AG20443 (cell line): Measurements from ENCODE around the gene DCTN3.

Source experiments
- DNase-seq: peaks from one replicate; pipeline ENCODE4 v3.0.0; 2012; ENCODE audit warnings: low spot score, mixed read lengths

The DCTN3 gene

DNA sequence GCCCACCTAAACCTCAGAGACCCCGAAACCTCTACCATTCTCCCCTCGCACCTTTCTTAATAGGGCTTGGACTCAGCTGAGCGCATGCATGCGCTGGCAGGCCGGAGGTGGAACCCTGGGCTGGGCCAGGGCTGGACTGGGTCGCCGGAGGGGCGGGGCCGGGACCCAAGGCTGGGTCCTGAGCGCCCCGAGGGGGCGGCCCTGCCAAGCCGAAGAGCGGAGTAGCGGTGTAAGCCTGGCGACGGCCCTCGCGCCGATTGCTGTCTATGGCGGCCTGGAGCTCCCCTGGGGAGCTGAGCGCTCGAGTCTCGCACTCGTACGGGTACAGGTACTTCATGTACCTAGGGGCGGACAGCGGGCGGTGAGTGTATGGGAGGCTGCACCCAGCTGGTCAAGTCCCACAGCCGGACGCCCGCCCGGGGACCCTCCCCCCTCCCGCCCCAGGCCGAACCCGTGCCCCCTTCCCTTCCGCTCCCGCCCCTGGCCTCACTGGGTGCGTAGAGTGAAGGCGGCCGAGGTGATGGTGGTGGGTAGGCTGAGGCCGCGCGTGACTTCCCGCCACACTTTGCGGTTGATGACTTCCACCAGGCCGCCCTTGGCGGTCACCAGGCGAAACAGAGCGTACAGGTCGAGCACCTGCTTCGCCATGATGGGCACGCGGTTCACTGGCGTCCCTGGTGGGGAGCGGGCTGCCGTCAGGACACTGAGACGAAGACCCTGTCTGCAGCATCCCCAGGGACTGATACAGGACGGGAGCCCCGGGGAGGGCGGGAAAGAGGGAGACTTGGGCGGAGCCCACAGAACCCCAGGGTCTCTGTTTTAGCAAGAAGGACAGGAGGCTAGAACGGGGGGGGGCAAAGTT, 3.3 kb upstream of the DCTN3 start:
- no peak for DNase-seq

DNA sequence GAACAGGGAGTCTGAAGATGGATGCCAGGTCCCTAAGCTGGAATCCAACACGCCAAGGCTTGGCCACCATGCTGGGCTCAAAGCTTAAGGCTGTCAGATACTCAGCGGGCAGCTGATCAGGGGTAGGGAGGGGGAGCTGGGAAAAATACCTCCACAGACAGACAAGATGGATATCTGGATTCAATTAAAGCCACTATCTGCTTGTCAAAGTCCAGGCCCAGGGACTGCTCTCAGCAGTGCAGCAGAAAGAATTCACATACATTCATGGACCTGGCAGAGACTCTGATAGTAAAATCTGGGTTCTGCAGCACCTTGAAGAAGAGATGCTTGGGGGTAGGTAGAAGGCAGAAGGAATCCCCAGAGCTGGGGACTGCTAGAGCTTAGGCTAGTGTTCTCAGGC, 5.2 kb downstream of the DCTN3 start:
- no peak for DNase-seq

- peak; percentile 88 for DNase-seq
Observed at GRCh38 chr9:34612788-34613390, 7.4 kb downstream of the DCTN3 start.

GRCh38 chr9:34611811-34612787, 8.2 kb downstream of the DCTN3 start, which contains the start of gene RPP25L:
TSS of gene RPP25L (minus strand) at chr9:34612097. CDS start at chr9:34611296, 801 bp downstream.
- DNase-seq = peak; percentile 98

- peak; percentile 18 for DNase-seq
Observed at GRCh38 chr9:34611251-34611810, 9.0 kb downstream of the DCTN3 start.

- no peak for DNase-seq
Observed at GRCh38 chr9:34610434-34611206, 9.7 kb downstream of the DCTN3 start.

DNA sequence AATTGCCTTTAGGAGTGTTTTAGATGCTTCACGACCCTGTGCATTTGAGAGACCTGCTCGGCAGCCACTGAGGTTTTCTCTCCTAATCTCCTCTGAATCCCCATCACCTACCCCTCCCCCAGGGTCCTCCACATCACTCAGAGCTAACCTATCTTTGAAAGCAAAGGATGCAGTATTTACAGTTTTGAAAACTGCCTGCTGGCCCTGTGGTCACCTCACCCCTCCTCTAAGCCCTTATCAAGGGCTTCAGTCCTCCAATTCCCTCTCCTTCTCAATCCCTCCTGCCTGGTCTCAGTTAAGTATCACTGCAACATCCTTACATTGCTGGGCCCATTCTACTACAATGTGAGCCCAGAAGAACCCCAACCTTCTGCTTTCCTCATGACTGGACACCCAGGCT, 13.0 kb downstream of the DCTN3 start:
- DNase-seq = no peak

DNA sequence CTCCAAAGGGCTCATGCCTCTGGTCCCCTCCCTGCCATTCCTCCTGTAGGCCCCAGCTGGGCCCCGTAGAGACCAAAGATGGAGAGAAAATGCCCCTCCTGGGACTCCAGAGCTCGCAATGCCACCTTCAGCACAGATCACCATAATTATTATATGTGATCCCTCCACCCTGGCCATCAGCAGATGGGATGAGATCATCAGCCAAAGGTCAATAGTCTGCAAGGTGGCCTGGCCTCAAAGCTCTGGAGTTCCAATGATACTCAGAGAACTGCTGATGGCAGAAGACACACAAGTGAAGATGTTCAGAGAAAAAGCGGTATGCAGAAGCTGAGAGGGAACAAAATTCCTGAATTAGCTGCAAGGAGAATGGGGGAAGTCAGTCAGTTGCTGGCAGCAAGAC, 13.4 kb downstream of the DCTN3 start:
- no peak for DNase-seq

GRCh38 chr9:34606190-34606589, 14.1 kb downstream of the DCTN3 start:
- no peak for DNase-seq

DNA sequence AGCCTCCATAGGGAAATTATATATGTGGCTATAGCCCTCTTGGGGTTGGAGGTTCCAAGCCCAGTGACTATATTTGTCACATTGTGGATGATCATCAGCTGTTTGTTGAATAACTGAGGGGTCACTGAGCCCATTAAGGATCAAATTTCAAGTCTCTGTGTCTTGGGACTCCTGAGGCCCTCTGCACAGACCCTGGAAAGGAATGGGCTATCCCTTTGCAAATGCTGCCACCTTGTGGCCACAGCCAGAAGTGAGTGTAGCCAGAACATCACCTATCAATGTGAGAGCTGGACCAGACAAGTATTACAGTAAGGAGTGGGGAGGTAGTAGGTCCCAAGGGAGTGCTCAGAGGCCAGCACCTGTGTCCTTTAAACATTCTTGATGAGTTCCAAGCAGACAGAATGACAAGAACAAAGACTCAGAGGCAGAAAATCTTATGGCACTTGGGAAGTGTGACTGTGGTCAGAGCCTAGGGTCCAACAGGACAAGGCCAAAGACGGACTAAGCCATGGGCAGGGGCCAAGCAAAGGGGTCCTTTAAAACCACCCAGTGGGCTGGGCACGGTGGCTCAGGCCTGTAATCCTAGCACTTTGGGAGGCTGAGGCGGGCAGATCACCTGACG, 16.6 kb downstream of the DCTN3 start:
- peak; percentile 90 for DNase-seq

DNA sequence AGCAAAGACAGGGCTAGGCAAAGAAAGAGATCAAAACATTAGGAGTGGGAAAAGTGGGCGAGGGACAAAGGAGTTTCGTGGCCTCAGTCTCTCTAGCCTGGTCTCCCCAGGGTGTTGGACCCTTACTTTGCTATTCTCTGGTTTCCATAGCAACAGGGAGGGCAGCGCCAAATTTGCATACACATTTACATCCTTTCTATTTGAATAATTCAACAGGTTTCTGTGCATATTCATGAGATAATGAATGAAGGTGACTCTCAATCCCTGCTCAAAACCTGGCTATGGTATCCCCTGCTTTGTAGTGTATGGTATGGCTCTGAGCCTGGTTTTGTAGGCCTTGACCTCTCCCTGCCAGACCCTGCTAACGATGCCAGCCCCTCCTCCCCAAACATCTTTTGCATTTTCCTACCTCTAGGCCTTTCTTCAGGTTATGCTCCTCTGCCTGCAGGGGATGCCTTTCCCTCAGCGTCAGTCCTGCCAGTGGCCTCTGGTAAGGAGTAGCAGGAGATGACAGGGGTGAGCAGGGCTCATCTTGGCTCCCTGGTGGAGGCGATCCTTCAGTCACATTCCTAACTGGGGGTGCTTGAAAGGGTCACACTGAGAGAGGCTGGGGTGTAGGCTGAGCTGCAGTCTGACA, 18.2 kb downstream of the DCTN3 start:
- no peak for DNase-seq

- no peak for DNase-seq
Observed at GRCh38 chr9:34600908-34601307, 19.4 kb downstream of the DCTN3 start.

DNA sequence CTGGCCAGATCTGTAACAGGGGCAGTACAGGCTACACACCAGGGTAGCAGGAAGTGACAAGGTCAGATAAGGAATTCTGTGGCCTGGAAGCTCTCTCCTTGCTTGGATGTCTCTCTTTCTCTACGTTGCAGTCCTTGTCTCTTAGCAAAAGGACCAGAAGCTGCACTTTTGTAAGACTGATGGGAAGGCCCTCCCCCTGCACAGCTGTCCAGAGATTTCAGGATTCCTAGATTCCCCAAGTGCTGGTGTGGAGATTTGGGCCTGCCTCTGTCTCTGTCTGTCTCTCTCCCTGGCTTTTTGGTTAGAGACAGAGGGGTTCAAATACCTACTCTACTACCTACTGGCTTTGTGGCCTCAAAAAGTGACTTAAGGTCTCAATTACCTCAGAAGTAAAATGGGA, 20.7 kb downstream of the DCTN3 start:
- no peak for DNase-seq

DNA sequence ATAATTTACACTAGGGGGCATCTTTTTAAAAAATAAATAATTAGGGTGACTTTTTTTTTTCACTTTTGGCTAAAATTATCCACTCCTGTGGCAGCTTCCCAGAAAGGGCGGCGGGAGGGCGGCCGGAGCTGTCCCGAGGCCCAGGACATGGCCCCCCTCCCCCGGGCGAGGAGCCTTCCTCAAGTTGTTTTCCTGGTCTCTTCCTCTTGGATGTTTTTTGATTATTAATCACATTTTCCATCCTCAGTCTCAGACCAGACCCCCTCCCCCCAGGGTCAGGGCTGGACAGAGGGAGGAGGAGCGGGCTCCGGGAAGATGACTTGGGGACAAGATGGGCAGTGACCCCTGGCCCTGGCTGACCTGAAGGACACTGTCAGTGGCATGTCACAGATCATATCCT, 26.1 kb downstream of the DCTN3 start:
- no peak for DNase-seq

GRCh38 chr9:34592895-34593601, 27.2 kb downstream of the DCTN3 start:
- peak; percentile 58 for DNase-seq

DNA sequence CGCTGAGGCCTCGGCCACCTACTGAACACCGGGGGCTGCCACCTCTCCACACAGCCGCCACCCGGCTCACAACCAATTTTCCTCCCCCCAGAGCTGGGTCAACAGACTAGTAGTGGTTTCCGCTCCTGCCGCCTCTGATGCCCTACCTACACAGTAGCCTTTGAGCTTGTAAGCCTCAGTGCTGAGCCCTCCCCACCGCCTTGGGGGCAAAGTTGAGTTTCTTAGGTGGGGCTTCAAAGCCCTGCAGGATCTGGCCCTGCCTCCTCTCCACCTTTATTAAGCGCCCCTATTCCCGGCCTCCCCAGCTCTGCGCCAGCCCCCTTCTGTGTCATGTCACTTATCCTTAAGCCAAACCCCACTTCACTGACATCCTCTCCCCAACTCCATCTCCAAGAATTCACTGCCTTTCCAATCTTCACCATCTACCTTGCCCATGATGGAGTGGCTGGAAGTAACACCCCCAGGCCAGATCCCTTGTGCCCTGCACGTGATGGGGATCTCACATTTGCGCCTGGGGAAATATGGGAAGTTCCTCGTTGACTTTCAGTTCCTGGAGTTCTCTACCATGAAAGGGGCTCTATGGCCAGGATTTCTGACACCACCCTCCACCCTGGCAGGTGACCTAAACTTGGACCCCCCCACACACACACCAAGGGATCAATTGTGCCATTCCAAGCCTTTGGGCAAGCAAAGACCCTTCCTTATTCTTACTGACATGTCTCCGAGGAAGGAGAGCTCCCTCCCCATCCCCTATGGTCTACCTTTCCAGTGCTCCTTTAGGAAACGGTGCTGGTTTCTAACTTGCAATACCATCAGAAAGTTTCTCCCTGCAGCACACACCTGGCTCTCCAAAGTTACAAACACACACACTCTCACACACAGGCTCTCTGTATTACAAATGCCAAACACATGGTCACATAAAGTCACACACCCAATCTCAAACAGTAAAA, 28.1 kb downstream of the DCTN3 start:
- no peak for DNase-seq

DNA sequence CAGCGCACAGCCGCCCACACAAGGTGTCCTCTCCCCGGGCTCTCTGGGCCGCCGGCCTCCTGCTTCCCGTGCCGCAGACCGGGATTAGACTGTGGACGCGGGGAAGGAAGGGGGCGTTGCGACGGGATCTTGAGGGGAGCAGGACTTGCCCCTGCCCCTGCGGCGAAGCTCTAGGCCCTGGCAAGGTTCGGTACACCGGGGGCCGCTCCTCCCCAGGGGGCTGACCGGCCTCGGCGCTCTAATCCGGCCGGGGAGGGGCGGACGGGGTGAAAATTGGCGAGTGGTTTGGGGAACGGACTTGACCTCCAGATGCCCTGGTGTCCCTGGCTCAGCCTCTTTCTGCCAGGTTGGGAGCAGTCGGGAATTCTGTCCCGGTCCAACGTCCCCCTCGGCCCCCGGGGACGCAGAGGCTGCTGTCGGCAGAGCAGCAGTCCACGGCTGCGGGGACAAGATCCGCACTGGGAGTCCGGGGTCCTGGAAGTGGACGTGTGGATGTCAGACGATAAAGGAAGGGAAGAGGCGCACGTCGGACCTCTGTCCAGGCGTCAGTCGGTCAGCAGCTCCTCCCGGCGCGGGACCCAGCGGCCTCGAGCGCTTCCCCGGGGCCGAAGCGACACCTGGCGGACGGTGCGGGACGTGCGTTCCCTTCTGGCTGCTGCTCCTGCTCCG, 28.9 kb downstream of the DCTN3 start:
- peak; percentile 95 for DNase-seq
